Erythroblast (primary cell): ENCODE results near the gene PRLHR.
"Not testable (repeated sequence)": the region's sequence is repeated elsewhere in the genome, so short reads cannot be mapped to it uniquely, and the experiment has no call there.

Source experiments
- DNase-seq, 2 experiments: peaks; one replicate each; lab custom pipeline; 2025; lab: John Stamatoyannopoulos, UW
- GATA1 ChIP-seq: IDR thresholded peaks from 2 replicates; pipeline ENCODE4 v1.6.1; 2011; ENCODE audit warnings: low read depth, mild to moderate bottlenecking, control low read depth, low read length, moderate library complexity
- POLR2A ChIP-seq: IDR thresholded peaks from 2 replicates; pipeline ENCODE4 v1.6.1; 2011; ENCODE audit warnings: mild to moderate bottlenecking, low read length

PRLHR gene

DNA sequence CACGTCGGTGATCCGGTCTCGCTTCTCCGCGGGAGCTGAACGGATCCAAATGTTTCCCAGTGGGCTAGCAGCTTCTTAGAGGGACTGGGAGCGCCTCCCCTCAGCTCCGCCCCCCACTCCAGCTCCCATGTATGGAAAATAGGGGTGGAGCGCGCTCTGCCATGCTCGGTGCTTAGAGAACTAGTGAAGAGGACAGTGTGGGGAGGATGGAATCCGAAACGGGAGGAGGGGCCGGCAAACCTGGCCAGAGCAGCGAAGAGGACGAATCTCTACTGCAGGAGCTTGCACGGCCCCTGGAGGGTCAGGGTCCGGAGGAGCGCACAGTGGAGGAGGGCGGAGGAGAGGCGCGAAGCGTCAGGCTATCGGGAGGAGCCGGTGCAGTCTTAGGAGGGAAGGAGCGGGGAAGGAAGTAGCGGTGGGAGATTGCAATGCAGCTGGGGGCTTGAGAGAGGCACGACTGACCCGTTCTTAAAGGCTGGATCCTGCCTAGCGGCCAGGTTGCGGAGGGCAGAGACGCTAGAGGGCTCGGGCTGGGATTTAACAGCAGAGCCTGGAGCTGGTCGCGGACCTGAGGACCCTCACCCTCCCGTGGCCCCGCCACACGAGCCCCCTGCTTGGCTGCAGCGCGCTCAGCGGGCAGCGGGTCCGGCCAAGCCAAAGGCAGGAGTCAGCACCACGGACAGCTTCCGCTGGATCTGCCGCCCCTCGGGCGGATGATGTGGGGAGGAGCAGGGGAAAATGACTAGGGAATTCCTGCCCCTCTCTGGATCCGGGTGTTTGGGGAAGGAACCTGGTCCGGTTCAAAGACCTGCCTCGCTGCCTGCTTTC, at the start of gene PRLHR:
PRLHR (minus strand) TSS at position 51 of the 828 bp plus-strand sequence. CDS start 404 bp downstream, outside the sequence.
- DNase-seq: peak; percentile 19 to 20
- no peak for TF ChIP-seq GATA1
- TF ChIP-seq POLR2A: no peak

DNA sequence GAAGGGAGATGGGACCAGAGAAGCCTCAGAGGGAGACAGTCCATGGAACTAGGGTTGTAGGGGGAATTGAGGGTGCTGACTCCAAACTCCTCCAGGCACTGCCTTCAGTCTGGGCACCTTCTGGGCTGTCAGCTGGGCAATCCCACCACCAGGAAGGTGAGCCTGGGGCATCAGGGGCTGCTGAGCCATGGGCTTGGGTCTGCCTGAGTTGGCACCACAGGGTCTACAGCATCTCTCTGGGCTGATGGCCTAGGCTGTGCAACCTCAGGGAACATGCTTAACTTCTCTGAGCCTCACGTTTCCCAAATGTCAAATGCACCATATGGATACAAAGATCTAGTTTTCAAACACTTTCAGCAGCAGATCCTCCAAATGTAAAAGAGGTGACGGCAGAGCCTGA, 46.8 kb upstream of the PRLHR start:
- no peak for DNase-seq
- TF ChIP-seq POLR2A: no peak
- no peak for TF ChIP-seq GATA1

DNA sequence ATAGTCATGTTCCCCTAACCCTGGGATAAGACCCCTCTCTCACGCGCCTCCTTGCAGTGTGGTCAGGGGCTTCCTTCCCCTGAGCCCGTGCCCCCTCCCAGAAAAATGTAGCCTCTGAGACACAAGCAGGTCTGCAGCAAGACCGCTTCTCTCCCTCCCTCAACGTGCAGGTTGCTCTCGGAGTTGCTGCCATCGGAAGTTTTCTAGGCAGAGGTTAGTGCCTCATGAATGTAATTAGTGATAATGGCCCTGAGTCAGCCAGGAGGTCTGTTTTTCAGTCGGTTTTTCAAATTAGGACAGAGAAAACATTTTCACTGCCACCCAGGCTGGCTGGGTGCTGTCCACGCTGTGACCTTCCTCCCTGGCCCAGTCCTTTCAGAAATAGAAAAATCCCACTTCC, 43.2 kb upstream of the PRLHR start:
- TF ChIP-seq GATA1 (no peak), POLR2A (no peak)
- no peak for DNase-seq

DNA sequence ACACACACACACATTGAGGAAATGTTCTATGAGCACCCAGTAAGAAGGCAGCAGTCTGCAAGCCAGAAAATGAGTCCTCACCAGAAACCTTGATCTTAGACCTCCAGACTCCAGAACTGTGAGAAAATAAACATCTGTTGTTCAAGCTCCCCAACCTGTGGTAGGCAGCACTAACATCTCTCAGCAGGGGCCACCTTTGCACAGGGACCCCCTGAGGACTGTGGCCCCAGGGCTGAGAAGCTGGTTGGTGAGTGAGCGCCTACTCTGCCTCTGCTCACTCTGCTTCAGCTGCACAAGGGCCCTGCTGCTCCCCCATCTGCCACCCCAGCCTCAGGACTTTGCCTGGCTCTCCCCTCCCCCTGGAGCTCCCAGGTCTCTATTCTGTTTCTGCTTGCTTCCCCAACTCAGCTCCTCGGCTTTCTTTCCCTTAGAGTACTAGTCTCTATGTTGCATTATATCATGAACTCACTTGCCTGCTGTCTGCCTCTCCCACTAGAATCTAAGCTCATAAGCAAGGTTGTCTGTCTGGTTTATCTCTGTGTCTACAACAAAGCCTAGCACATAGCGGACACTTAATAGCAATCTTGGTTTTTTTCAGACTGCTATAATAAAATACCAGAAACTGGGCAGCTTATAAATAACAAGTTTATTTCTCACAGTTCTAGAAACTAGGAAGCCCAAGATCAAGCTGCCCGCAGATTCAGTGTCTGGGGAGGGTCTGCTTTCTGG, 40.4 kb upstream of the PRLHR start:
- no peak for DNase-seq
- no peak for TF ChIP-seq POLR2A
- no peak for TF ChIP-seq GATA1

- TF ChIP-seq POLR2A: no peak
- no peak for TF ChIP-seq GATA1
- no peak for DNase-seq
These were observed 38.3 kb upstream of the PRLHR start for GRCh38 chr10:118633786-118634185.

- DNase-seq: no peak
- no peak for TF ChIP-seq GATA1
- TF ChIP-seq POLR2A: no peak
These were observed 33.8 kb upstream of the PRLHR start for GRCh38 chr10:118629211-118629610.

DNA sequence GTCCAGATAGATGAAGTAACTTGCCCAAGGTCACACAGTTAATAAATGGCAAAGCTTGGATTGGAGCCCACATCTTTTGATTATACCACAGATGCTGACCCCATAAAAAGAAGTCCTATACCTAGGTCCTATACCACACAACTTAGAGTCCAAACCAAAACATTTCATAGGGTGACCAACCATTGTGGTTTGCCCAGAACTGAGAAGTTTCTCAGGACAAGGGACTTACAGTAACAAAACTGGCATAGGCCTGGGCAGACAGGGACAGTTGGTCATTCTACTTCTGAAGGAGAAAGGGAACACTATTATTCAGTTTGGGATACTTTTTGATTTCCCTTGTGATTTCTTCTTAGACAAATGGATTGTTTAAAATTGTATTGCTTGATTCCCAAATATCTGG, 32.9 kb upstream of the PRLHR start:
- no peak for TF ChIP-seq POLR2A
- no peak for DNase-seq

DNA sequence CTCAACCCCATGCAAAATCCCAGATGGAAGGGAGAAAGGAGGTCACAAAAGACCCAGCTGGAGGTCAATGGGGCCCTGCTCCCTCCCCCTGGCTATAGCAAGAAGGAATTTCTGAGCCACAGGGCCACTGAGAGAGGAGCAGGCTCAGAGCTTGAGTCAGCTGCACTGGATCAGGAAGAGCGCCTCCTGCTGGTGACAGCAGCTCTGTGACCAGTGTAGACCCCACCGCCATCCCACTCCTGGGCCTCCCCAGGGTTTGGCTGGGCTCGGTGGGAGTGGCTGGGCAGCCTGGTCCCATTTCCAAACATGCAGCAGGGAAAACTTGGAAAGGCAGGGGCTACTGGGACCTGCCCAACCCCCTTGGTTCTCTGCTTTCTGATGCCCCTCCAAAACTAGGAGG, 31.5 kb upstream of the PRLHR start:
- TF ChIP-seq GATA1: no peak
- no peak for TF ChIP-seq POLR2A

DNA sequence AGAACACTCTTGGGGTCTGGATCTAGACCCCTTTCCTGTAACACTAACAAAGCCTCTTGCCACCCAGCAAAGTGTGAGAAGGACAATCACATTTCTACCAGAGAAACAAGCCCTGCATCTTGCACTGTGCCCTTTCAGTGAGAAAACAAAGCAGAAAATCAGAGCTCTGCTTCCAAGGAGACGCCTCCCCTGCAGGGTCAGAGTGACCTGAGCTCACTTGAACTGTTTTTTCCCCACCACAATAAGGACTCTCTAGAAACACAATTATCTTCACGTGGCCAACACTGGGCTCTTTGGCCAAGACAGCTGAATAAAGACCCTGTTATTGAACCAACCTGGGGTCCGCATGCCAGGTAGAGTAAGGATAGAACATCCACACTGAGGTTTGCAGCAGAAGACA, 30.1 kb upstream of the PRLHR start:
- DNase-seq: no peak
- TF ChIP-seq POLR2A: no peak
- no peak for TF ChIP-seq GATA1

More for the DNA sequence above, 31.5 kb upstream of the PRLHR start:
- DNase-seq: peak; percentile 13 to 40

- TF ChIP-seq POLR2A (no peak), GATA1 (no peak)
- no peak for DNase-seq
These were observed 29.3 kb upstream of the PRLHR start for GRCh38 chr10:118624747-118625146.

DNA sequence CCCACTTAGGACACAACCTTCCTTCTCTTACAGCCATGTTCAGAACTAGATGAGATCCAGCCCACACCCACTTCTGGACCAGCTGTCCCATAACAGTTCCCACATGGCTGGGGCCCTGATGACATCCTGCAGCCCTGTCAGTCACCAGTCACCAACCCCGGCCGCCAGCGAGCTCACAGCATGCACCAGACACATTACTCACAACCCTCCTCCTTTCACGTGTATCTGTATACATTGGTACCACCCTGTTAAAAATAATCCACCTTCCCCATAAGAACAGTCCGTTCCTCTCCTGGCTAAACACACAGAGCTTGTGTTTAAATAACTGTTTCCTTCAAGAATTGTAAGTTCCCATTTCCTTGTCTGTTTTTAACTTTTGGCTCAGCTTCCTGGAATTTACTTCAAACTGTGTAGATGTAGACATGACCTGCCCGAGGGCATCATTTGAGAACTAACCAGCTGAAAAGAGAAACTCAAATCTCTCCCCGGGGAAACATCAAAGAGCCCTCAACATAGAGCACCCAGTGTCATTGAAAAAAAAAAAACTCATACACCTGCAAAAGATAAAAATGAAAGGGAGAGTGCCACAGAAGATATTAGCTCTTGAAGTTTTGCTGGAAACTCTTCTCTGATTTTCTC, 26.0 kb upstream of the PRLHR start:
- no peak for DNase-seq
- TF ChIP-seq POLR2A (no peak), GATA1 (no peak)

DNA sequence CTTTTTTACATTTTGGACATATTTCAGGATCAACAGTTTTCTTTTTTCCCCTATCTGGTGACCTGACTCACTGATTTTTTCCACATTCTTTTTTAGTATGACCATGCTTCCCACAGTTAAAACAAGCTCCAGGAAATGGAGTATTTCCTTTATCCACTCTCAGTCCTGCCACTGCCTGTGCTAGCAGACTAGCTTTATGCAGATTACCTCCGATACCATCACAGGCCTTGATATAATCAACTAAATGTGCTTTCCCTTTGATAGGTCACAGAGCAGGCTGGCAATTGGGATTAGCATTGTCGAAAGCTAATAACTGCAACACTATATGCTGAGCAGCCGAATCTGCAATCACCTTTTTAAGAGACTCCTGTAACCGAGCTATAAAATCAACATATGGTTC, 18.4 kb upstream of the PRLHR start:
- DNase-seq: not testable (repeated sequence)

- TF ChIP-seq POLR2A (no peak), GATA1 (no peak)
- no peak for DNase-seq
These were observed 15.1 kb upstream of the PRLHR start for GRCh38 chr10:118610577-118610976.

DNA sequence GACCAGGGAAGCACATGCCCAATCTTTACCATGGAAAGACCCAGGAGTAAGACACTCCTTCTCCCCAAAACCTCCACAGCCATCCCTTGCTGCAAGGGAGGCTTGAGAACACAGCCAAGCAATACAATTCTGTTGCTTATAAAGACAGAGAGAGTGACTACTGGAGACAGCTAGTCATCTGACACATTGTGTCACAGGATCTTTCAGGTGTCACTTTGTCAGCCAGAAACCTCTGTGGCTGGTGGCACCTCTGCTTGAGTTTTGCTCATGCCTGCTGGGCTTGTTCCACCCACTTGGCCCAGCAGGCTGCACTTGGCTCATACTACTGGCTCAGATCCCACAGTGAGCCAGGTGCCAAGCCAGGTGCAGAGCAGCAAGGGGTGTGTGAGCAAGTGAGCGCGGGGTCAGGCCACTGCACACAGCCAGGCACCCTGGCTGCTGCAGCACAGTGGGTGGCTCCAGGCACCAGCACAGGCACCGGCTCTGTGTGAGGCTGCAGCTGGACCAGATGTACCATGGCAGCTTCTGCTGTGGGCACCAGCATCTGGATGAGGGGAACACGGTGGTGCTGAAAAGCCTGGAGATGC, 12.4 kb upstream of the PRLHR start:
- TF ChIP-seq GATA1: no peak
- no peak for TF ChIP-seq POLR2A
- DNase-seq: no peak
